IMR-90 (cell line): ENCODE measurements around the gene NARS2. TPM values are rescaled to one million over a fixed set of nuclear protein-coding genes. Genes with fewer than 3 reads are reported as not detected.

Experiments
- ATAC-seq: fragments of 200-7000 bp; cut with Tn5 transposase; 2 replicates; pipeline ENCODE4 v1.9.1; 2020; ENCODE audit warnings: low read depth, mild to moderate bottlenecking, moderate library complexity
- BruUV-seq: library from RNA; stranded (reverse); fragments of 400-500 nt; replicated peaks from 2 replicates; lab custom pipeline; 2021; lab: Mats Ljungman, UMichigan
- CTCF ChIA-PET: fragments of 300-600 bp; formaldehyde crosslinking; extraction: SDS; loops from one replicate; lab custom pipeline; 2021; ENCODE audit warnings: antibody characterized with exemption; lab: Yijun Ruan, JAX
- POLR2A ChIA-PET: fragments of 300-600 bp; sonication (Branson Sonifier 250); formaldehyde crosslinking; loops from one replicate; lab custom pipeline; 2022; ENCODE audit warnings: antibody characterized with exemption; ENCODE audit not compliant: unreplicated experiment; lab: Charles Lee
- DNase-seq: peaks from one replicate; pipeline ENCODE4 v3.0.0; 2013
- H2AFZ ChIP-seq: replicated peaks from 2 replicates; pipeline ENCODE3; 2013; ENCODE audit warnings: low read length, mild to moderate bottlenecking; ENCODE audit not compliant: poor library complexity
- H2AK5ac ChIP-seq: 2 replicates; pipeline ENCODE4 v1.6.1; 2013; ENCODE audit warnings: low read depth, low read length, inconsistent platforms
- H2AK9ac ChIP-seq: replicated peaks from 2 replicates; pipeline ENCODE3; 2013; ENCODE audit warnings: mild to moderate bottlenecking, low read depth, low read length, moderate library complexity; ENCODE audit not compliant: poor library complexity
- H2BK120ac ChIP-seq: 2 replicates; pipeline ENCODE4 v1.6.1; 2013; ENCODE audit warnings: low read depth, low read length, inconsistent platforms
- H2BK15ac ChIP-seq: 3 replicates; pipeline ENCODE4 v1.6.1; 2013; ENCODE audit warnings: low read depth, low read length, inconsistent platforms
- H2BK20ac ChIP-seq: 2 replicates; pipeline ENCODE4 v1.6.1; 2013; ENCODE audit warnings: low read depth, mild to moderate bottlenecking, inconsistent platforms, low read length, moderate library complexity
- H2BK5ac ChIP-seq: 2 replicates; pipeline ENCODE4 v1.6.1; 2013; ENCODE audit warnings: mild to moderate bottlenecking, low read depth, low read length, inconsistent platforms; ENCODE audit not compliant: poor library complexity, severe bottlenecking
- H3K14ac ChIP-seq: replicated peaks from 2 replicates; pipeline ENCODE4 v1.6.1; 2013; ENCODE audit warnings: low read depth, low read length, inconsistent platforms
- H3K18ac ChIP-seq: 2 replicates; pipeline ENCODE4 v1.6.1; 2013; ENCODE audit warnings: low read depth, low read length, control low read depth
- H3K23ac ChIP-seq: 2 replicates; pipeline ENCODE4 v1.6.1; 2013; ENCODE audit warnings: low read depth, low read length, inconsistent platforms
- H3K27ac ChIP-seq: 2 replicates; pipeline ENCODE4 v1.5.1; 2013; ENCODE audit warnings: mild to moderate bottlenecking, control low read depth, low read length; ENCODE audit not compliant: insufficient read depth
- H3K27me3 ChIP-seq: 2 replicates; pipeline ENCODE4 v1.6.1; 2013; ENCODE audit warnings: low read length; ENCODE audit not compliant: control insufficient read depth, insufficient read depth
- H3K36me3 ChIP-seq: 2 replicates; pipeline ENCODE4 v1.6.1; 2013; ENCODE audit warnings: low read length, mixed read lengths; ENCODE audit not compliant: control insufficient read depth, insufficient read depth
- H3K4ac ChIP-seq: 2 replicates; pipeline ENCODE4 v1.6.1; 2013; ENCODE audit warnings: low read depth, low read length, inconsistent platforms
- H3K4me1 ChIP-seq: 2 replicates; pipeline ENCODE4 v1.6.1; 2013; ENCODE audit warnings: low read length, mixed read lengths; ENCODE audit not compliant: control insufficient read depth, insufficient read depth
- H3K4me2 ChIP-seq: 2 replicates; pipeline ENCODE4 v1.6.1; 2013; ENCODE audit warnings: low read depth, mild to moderate bottlenecking, control low read depth, low read length, moderate library complexity
- H3K4me3 ChIP-seq: 2 replicates; pipeline ENCODE4 v1.5.1; 2013; ENCODE audit warnings: low read depth, mild to moderate bottlenecking, control low read depth, low read length, moderate library complexity; ENCODE audit not compliant: insufficient read depth
- H3K56ac ChIP-seq: 2 replicates; pipeline ENCODE4 v1.6.1; 2013; ENCODE audit warnings: low read length, inconsistent platforms; ENCODE audit not compliant: insufficient read depth; ENCODE audit errors: extremely low read depth
- H3K79me1 ChIP-seq, 2 experiments: 2 replicates each; pipeline ENCODE4 v1.6.1; 2013; ENCODE audit warnings: low read length in 2 of 2, inconsistent platforms in 1 of 2, low read depth in 1 of 2
- H3K9ac ChIP-seq: 2 replicates; pipeline ENCODE4 v1.6.1; 2013; ENCODE audit warnings: low read depth, low read length, control low read depth
- H3K9me1 ChIP-seq: 2 replicates; pipeline ENCODE4 v1.6.1; 2013; ENCODE audit warnings: low read length, inconsistent platforms; ENCODE audit not compliant: insufficient read depth
- H3K9me3 ChIP-seq: 2 replicates; pipeline ENCODE4 v1.6.1; 2013; ENCODE audit warnings: low read length; ENCODE audit not compliant: control insufficient read depth, insufficient read depth
- H4K20me1 ChIP-seq: 2 replicates; pipeline ENCODE4 v1.6.1; 2013; ENCODE audit warnings: low read length, inconsistent platforms; ENCODE audit not compliant: insufficient read depth
- H4K5ac ChIP-seq: 2 replicates; pipeline ENCODE4 v1.6.1; 2013; ENCODE audit warnings: mild to moderate bottlenecking, low read depth, low read length, control low read depth
- H4K8ac ChIP-seq, 2 experiments: 2 replicates each; pipeline ENCODE4 v1.6.1; 2013; ENCODE audit warnings: low read depth in 2 of 2, low read length in 2 of 2, control low read depth in 1 of 2, inconsistent platforms in 1 of 2
- H4K91ac ChIP-seq: 2 replicates; pipeline ENCODE4 v1.6.1; 2013; ENCODE audit warnings: low read depth, low read length, inconsistent platforms; ENCODE audit not compliant: insufficient read depth
- CEBPB ChIP-seq: IDR thresholded peaks from 2 replicates; pipeline ENCODE4 v1.6.1; 2012; ENCODE audit warnings: low read depth, low read length, improper control_type of control experiment
- CHD1 ChIP-seq: IDR thresholded peaks from 2 replicates; pipeline ENCODE4 v1.6.1; 2012; ENCODE audit warnings: low read depth, low read length, improper control_type of control experiment
- ELK1 ChIP-seq: fragments of 150-350 bp; IDR thresholded peaks from 2 replicates; pipeline ENCODE4 v1.6.1; 2016; ENCODE audit warnings: low read depth, mild to moderate bottlenecking, low read length, moderate library complexity, borderline replicate concordance
- MAZ ChIP-seq: IDR thresholded peaks from 2 replicates; pipeline ENCODE4 v1.6.1; 2012; ENCODE audit warnings: low read depth, mild to moderate bottlenecking, low read length, improper control_type of control experiment, moderate library complexity, borderline replicate concordance
- MXI1 ChIP-seq: IDR thresholded peaks from 2 replicates; pipeline ENCODE4 v1.6.1; 2012; ENCODE audit warnings: low read depth, mild to moderate bottlenecking, low read length, moderate library complexity, borderline replicate concordance
- NFE2L2 ChIP-seq: fragments of 150-350 bp; IDR thresholded peaks from 2 replicates; pipeline ENCODE4 v1.6.1; 2016; ENCODE audit warnings: low read depth, mild to moderate bottlenecking, low read length
- POLR2A ChIP-seq: IDR thresholded peaks from 2 replicates; pipeline ENCODE4 v1.6.1; 2012; ENCODE audit warnings: mild to moderate bottlenecking, low read depth, low read length
- RAD21 ChIP-seq: IDR thresholded peaks from 2 replicates; pipeline ENCODE4 v1.6.1; 2012; ENCODE audit warnings: low read length, improper control_type of control experiment
- SMC3 ChIP-seq: fragments of 150-350 bp; IDR thresholded peaks from 2 replicates; pipeline ENCODE4 v1.6.1; 2016; ENCODE audit warnings: low read depth, mild to moderate bottlenecking, antibody characterized with exemption, low read length, moderate library complexity
- WGBS, 2 experiments: methylation state at CpG; one replicate each; pipeline versions ENCODE4 v1.1.5 to v1.1.7; 2013; ENCODE audit warnings: missing lambda C conversion rate in 2 of 2; ENCODE audit not compliant: insufficient read length in 1 of 2; ENCODE audit errors: extremely low coverage in 2 of 2; 5-methylcytosine and 5-hydroxymethylcytosine counted together
- dilution Hi-C: fragments of 300-500 bp; cut with HindIII; formaldehyde crosslinking; loops from one replicate; pipeline ENCODE4 v1.14.3; 2018; ENCODE audit warnings: low sequenced_read_pairs; ENCODE audit not compliant: unreplicated experiment
- in situ Hi-C: fragments of 300-500 bp; cut with MboI; formaldehyde crosslinking; loops from 3 replicates; pipeline ENCODE4 v1.14.3; 2019; ENCODE audit warnings: low sequenced_read_pairs, inconsistent platforms, mixed read lengths
- intact Hi-C: fragments of 100-400 bp; cut with micrococcal nuclease; formaldehyde crosslinking; loops from 2 replicates; pipeline ENCODE4 v1.10.0; 2022
- polyA plus RNA-seq, 3 experiments: library from polyadenylated mRNA; depleted of rRNA; stranded (reverse); fragments of >200 nt; gene quantifications; 2 replicates each; pipeline ENCODE4 v1.2.3, GENCODE V29; 2012; ENCODE audit warnings: low replicate concordance in 1 of 3
- total RNA-seq: library from RNA; depleted of rRNA; stranded (reverse); fragments of >200 nt; gene quantifications from 2 replicates; pipeline ENCODE4 v1.2.3, GENCODE V29; 2012

Gene NARS2
- total and polyA plus RNA-seq, 2 of the 4 experiments (the other 2 are of a cell fraction) = 8.0 to 15.8 TPM

DNA sequence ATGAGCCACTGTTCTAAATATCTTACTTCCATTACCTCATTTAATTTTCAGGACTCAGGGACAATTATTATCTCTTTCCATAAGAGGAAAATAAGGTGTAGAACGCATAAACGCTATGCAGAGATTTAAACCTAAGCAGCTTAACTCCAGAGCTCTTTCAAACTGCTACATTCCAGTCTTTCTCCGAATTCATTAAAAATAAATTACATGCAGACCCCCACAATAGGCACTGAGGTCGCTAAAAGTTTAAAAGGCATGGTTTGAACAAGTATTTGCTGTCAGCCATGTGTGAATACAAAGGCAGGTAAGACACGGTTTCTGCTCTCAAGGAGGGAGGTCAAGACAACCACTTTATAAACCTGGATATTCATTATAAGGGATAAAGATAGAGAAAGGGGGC is 983 bp downstream of the NARS2 start:
- no peaks in the 10 kb centered on the region for H3K27me3 ChIP-seq
- TF ChIP-seq SMC3 = no peak
- no peak for TF ChIP-seq MXI1
- no peak for TF ChIP-seq ELK1
- TF ChIP-seq NFE2L2 = no peak
- TF ChIP-seq RAD21 = no peak
- no peak for TF ChIP-seq CEBPB
- TF ChIP-seq POLR2A = no peak
- TF ChIP-seq MAZ = no peak
- no peak for TF ChIP-seq CHD1
- 0 out of 2 replicates have a peak overlapping the region, but pooled peaks have one; percentile 26 for H3K14ac ChIP-seq
- no peak overlapping the region for H2AK5ac ChIP-seq
- H2BK120ac ChIP-seq = no peak overlapping the region
- no peaks in the 10 kb centered on the region for H4K20me1 ChIP-seq
- H2BK20ac ChIP-seq = no peak overlapping the region
- no peak overlapping the region for H3K56ac ChIP-seq
- WGBS, 2 experiments = no CpG with 5 or more reads among the region's 5 CpGs
- H3K9me1 ChIP-seq = 0 out of 2 replicates have a peak, but pooled peaks cover 4% of the 10 kb centered on the region
- CTCF ChIA-PET = interaction anchor here (1.7 kb wide), 1 partner anchor 9 kb away, joined by 7 read pairs; no protein-coding TSS in a partner anchor
- no peaks in the 10 kb centered on the region for H3K4me1 ChIP-seq
- intact Hi-C loops (no loop called here), in situ Hi-C loops (no loop called here), dilution Hi-C loops (no loop called here)
- no peak overlapping the region for H3K18ac ChIP-seq
- no peak overlapping the region for H2AFZ ChIP-seq
- H2BK5ac ChIP-seq = no peak overlapping the region
- H3K79me1 ChIP-seq = peaks cover 14 to 24% of the 10 kb centered on the region in 2 experiments
- no peaks in the 10 kb centered on the region for H3K9me3 ChIP-seq
- peaks cover 2% of the 10 kb centered on the region; the same call in 1 of the 2 replicates for H3K36me3 ChIP-seq
- H4K5ac ChIP-seq = no peak overlapping the region
- no peak overlapping the region for H4K91ac ChIP-seq
- ATAC-seq = no peak
- DNase-seq = no peak
- H3K4me2 ChIP-seq = peak overlapping the region; percentile 84
- no peak overlapping the region for H3K27ac ChIP-seq
- POLR2A ChIA-PET = no interaction called here
- H2AK9ac ChIP-seq = no peak overlapping the region
- H3K4ac ChIP-seq = no peak overlapping the region
- H4K8ac ChIP-seq = peak overlapping the region in 1 of 2 experiments; percentile 5; a peak in 1 of 4 replicates
- no TSS peak for BruUV-seq
- H3K23ac ChIP-seq = peak overlapping the region; percentile 37; the same call in 1 of the 2 replicates
- peak overlapping the region; percentile 84; the same call in 1 of the 2 replicates for H3K9ac ChIP-seq
- H2BK15ac ChIP-seq = no peak overlapping the region
- peak overlapping the region; percentile 80 for H3K4me3 ChIP-seq
